Testis (tissue), 3 donors: ENCODE results near the gene WNK3. TPM values are rescaled to one million over a fixed set of nuclear protein-coding genes. Genes with fewer than 3 reads are reported as not detected.

Experiments used
- DNase-seq: peaks from one replicate; pipeline ENCODE4 v3.0.0-alpha.2; 2019
- H3K27ac ChIP-seq, 2 donors: fragments of 200-600 bp; sonication (generic); one replicate each; pipeline ENCODE4 v1.5.1; 2019
- H3K27me3 ChIP-seq: fragments of 200-600 bp; sonication (generic); one replicate; pipeline ENCODE4 v1.5.1; 2019
- H3K36me3 ChIP-seq: fragments of 200-600 bp; sonication (generic); one replicate; pipeline ENCODE4 v1.5.1; 2017; ENCODE audit warnings: low read depth; ENCODE audit errors: missing control alignments
- H3K4me1 ChIP-seq: fragments of 200-600 bp; sonication (generic); one replicate; pipeline ENCODE4 v1.5.1; 2019
- H3K4me3 ChIP-seq, 2 donors: fragments of 200-600 bp; sonication (generic); one replicate each; pipeline ENCODE4 v1.5.1; 2017 to 2019
- H3K9me3 ChIP-seq: fragments of 200-600 bp; sonication (generic); one replicate; pipeline ENCODE4 v1.5.1; 2017
- CTCF ChIP-seq, 3 experiments: fragments of 450-650 bp in 2 of 3; fragments of 200-600 bp in 1 of 3; sonication (generic) in 1 of 3; IDR thresholded peaks; one replicate each; pipeline ENCODE4 v1.5.1; 2016 to 2019; ENCODE audit warnings: antibody characterized with exemption in 3 of 3, mild to moderate bottlenecking in 2 of 3, moderate library complexity in 1 of 3
- POLR2A ChIP-seq: fragments of 450-650 bp; IDR thresholded peaks from one replicate; pipeline ENCODE4 v1.6.1; 2017; ENCODE audit warnings: antibody characterized with exemption, mild to moderate bottlenecking, moderate library complexity
- WGBS, 2 donors: methylation state at CpG; one replicate each; pipeline ENCODE4 v1.1.5; 2018; 5-methylcytosine and 5-hydroxymethylcytosine counted together
- intact Hi-C: fragments of 100-400 bp; cut with DNase I; formaldehyde crosslinking; loops from one replicate; pipeline ENCODE4 v1.15.1; 2023; ENCODE audit warnings: low total_unique reads
- polyA plus RNA-seq: library from polyadenylated mRNA; stranded (reverse); fragments of 350-450 nt; fragmentation: Illumina TruSeq; extraction: RNeasy Lipid Tissue Mini Kit (QIAGEN cat#74804); gene quantifications from one replicate; pipeline ENCODE4 v1.2.3, GENCODE V29; 2014; ENCODE audit warnings: low read depth, low replicate concordance; ENCODE audit not compliant: insufficient read depth
- total RNA-seq, 2 donors: library from RNA; depleted of rRNA; stranded (reverse); fragments of >200 nt; gene quantifications; one replicate each; pipeline ENCODE4 v1.2.3, GENCODE V29; 2016

The WNK3 gene
- total and polyA plus RNA-seq, 3 donors from 2014 or later: 18.1 to 110 (median 104) TPM

- Histone ChIP-seq H3K27ac (no peak overlapping the region), H3K4me1 (no peaks in the 10 kb centered on the region), H3K4me3 (no peak overlapping the region), H3K27me3 (no peaks in the 10 kb centered on the region), H3K9me3 (no peaks in the 10 kb centered on the region), H3K36me3 (no peaks in the 10 kb centered on the region)
- 68 to 74% methylated on average over 2 of the region's 2 CpGs for WGBS, 2 donors
- TF ChIP-seq POLR2A: no peak
- TF ChIP-seq CTCF (IDR thresholded peaks at IDR 0.05): no peak
- intact Hi-C loops: no loop called here
- no peak for DNase-seq
Observed at GRCh38 chrX:54271664-54272063, 86.2 kb downstream of the WNK3 start.

- Histone ChIP-seq H3K36me3 (no peaks in the 10 kb centered on the region), H3K9me3 (no peaks in the 10 kb centered on the region), H3K4me3 (no peak overlapping the region), H3K4me1 (no peaks in the 10 kb centered on the region), H3K27ac (no peak overlapping the region), H3K27me3 (no peaks in the 10 kb centered on the region)
- no peak for DNase-seq
- intact Hi-C loops: no loop called here
- 75 to 79% methylated on average over 1 of the region's 1 CpG for WGBS, 2 donors
- TF ChIP-seq POLR2A (no peak), CTCF (IDR thresholded peaks at IDR 0.05) (no peak)
Observed at GRCh38 chrX:54248309-54248708, 109.5 kb downstream of the WNK3 start.

GRCh38 chrX:54246866-54247265, 111.0 kb downstream of the WNK3 start:
- intact Hi-C loops: no loop called here
- no peaks in the 10 kb centered on the region for H3K36me3 ChIP-seq
- TF ChIP-seq POLR2A: no peak

GRCh38 chrX:54238588-54238987, 119.3 kb downstream of the WNK3 start:
- no peaks in the 10 kb centered on the region for H3K36me3 ChIP-seq
- TF ChIP-seq CTCF (IDR thresholded peaks at IDR 0.05) (no peak), POLR2A (no peak)
- H3K27ac ChIP-seq: no peak overlapping the region
- H3K4me1 ChIP-seq: no peaks in the 10 kb centered on the region
- 93 to 94% methylated on average over 4 of the region's 4 CpGs for WGBS, 2 donors
- DNase-seq: no peak
- H3K27me3 ChIP-seq: no peaks in the 10 kb centered on the region
- no peaks in the 10 kb centered on the region for H3K9me3 ChIP-seq
- no peak overlapping the region for H3K4me3 ChIP-seq
- intact Hi-C loops: no loop called here

More at GRCh38 chrX:54246866-54247265, 111.0 kb downstream of the WNK3 start:
- DNase-seq: no peak
- H3K27me3 ChIP-seq: no peaks in the 10 kb centered on the region
- H3K4me3 ChIP-seq: no peak overlapping the region
- H3K4me1 ChIP-seq: no peaks in the 10 kb centered on the region
- no peaks in the 10 kb centered on the region for H3K9me3 ChIP-seq
- H3K27ac ChIP-seq: no peak overlapping the region

- Histone ChIP-seq H3K36me3 (no peaks in the 10 kb centered on the region), H3K4me3 (no peak overlapping the region), H3K27ac (no peak overlapping the region), H3K9me3 (no peaks in the 10 kb centered on the region), H3K4me1 (no peaks in the 10 kb centered on the region), H3K27me3 (no peaks in the 10 kb centered on the region)
- TF ChIP-seq POLR2A (no peak), CTCF (IDR thresholded peaks at IDR 0.05) (no peak)
- no peak for DNase-seq
- WGBS, 2 donors: 84 to 92% methylated on average over 4 of the region's 4 CpGs
- intact Hi-C loops: no loop called here
Observed at GRCh38 chrX:54237014-54237413, 120.8 kb downstream of the WNK3 start.
